Ishikawa (cell line): ENCODE results near the gene ADAP1.

Experiments used
- CEBPB ChIP-seq: IDR thresholded peaks from 2 replicates; pipeline ENCODE4 v1.6.1; 2012
- CREB1 ChIP-seq: IDR thresholded peaks from 2 replicates; pipeline ENCODE4 v1.6.1; 2012; ENCODE audit warnings: low read depth
- EGR1 ChIP-seq: IDR thresholded peaks from 2 replicates; pipeline ENCODE4 v1.6.1; 2012
- EP300 ChIP-seq: IDR thresholded peaks from 2 replicates; pipeline ENCODE4 v1.6.1; 2012; ENCODE audit warnings: borderline replicate concordance
- MAX ChIP-seq: IDR thresholded peaks from 2 replicates; pipeline ENCODE4 v1.6.1; 2012
- REST ChIP-seq: IDR thresholded peaks from 2 replicates; pipeline ENCODE4 v1.6.1; 2012; ENCODE audit warnings: low read depth, mild to moderate bottlenecking
- TAF1 ChIP-seq: IDR thresholded peaks from 2 replicates; pipeline ENCODE4 v1.6.1; 2012; ENCODE audit warnings: low read depth, mild to moderate bottlenecking
- USF1 ChIP-seq: IDR thresholded peaks from 2 replicates; pipeline ENCODE4 v1.6.1; 2012
- YY1 ChIP-seq: IDR thresholded peaks from 2 replicates; pipeline ENCODE4 v1.6.1; 2012; ENCODE audit warnings: low read depth
- ZBTB7A ChIP-seq: IDR thresholded peaks from 2 replicates; pipeline ENCODE4 v1.6.1; 2012; ENCODE audit warnings: low read depth

- TF ChIP-seq USF1: no peak
- TF ChIP-seq TAF1: no peak
- TF ChIP-seq REST: no peak
- no peak for TF ChIP-seq EP300
- TF ChIP-seq MAX: no peak
- no peak for TF ChIP-seq ZBTB7A
- no peak for TF ChIP-seq EGR1
- no peak for TF ChIP-seq YY1
- no peak for TF ChIP-seq CEBPB
- no peak for TF ChIP-seq CREB1
These were observed 43.5 kb downstream of the ADAP1 start for GRCh38 chr7:910931-911431.
